Stomach (tissue), 9 donors: ENCODE results near the gene PLCG1. TPM values are rescaled to one million over a fixed set of nuclear protein-coding genes. Genes with fewer than 3 reads are reported as not detected.

ENCODE experiments used
- DNase-seq, 2 donors: peaks; one replicate each; pipeline versions ENCODE4 v3.0.0 to v3.0.0-alpha.2; 2013 to 2019
- H3K27ac ChIP-seq, 5 donors: fragments of 200-600 bp in 4 of 5; sonication (generic) in 4 of 5; one replicate each; pipeline ENCODE4 v1.5.1; 2013 to 2019; ENCODE audit warnings: mild to moderate bottlenecking in 1 of 5, moderate library complexity in 1 of 5
- H3K27me3 ChIP-seq, 3 donors: fragments of 200-600 bp; sonication (generic); one replicate each; pipeline ENCODE4 v1.5.1; 2017 to 2019; ENCODE audit warnings: mixed run types in 1 of 3
- H3K36me3 ChIP-seq, 4 donors: fragments of 200-600 bp; sonication (generic); 1 replicate in 3 of 4; 2 replicates in 1 of 4; pipeline ENCODE4 v1.5.1; 2016 to 2019
- H3K4me1 ChIP-seq, 4 donors: fragments of 200-600 bp; sonication (generic); one replicate each; pipeline ENCODE4 v1.5.1; 2016 to 2019
- H3K4me3 ChIP-seq, 4 donors: fragments of 200-600 bp; sonication (generic) in 3 of 4; one replicate each; pipeline ENCODE4 v1.5.1; 2016 to 2019; ENCODE audit warnings: mild to moderate bottlenecking in 1 of 4
- H3K9me3 ChIP-seq, 4 donors: fragments of 200-600 bp; sonication (generic); one replicate each; pipeline ENCODE4 v1.5.1; 2016 to 2019
- CTCF ChIP-seq, 7 experiments: fragments of 450-650 bp in 4 of 7; fragments of 200-600 bp in 3 of 7; sonication (generic) in 3 of 7; IDR thresholded peaks; one replicate each; pipeline ENCODE4 v1.5.1; 2016 to 2019; ENCODE audit warnings: antibody characterized with exemption in 7 of 7, control low read depth in 2 of 7, mild to moderate bottlenecking in 1 of 7
- EP300 ChIP-seq: sonication (generic); formaldehyde crosslinking; IDR thresholded peaks from one replicate; pipeline ENCODE4 v1.6.1; 2017; ENCODE audit warnings: antibody characterized with exemption
- POLR2A ChIP-seq, 4 donors: fragments of 450-650 bp; IDR thresholded peaks; one replicate each; pipeline ENCODE4 v1.6.1; 2016; ENCODE audit warnings: antibody characterized with exemption in 4 of 4, control low read depth in 2 of 4, mild to moderate bottlenecking in 1 of 4, moderate library complexity in 1 of 4
- POLR2AphosphoS5 ChIP-seq, 3 donors: sonication (generic); formaldehyde crosslinking; IDR thresholded peaks; one replicate each; pipeline ENCODE4 v1.6.1; 2016; ENCODE audit warnings: antibody characterized with exemption in 3 of 3
- WGBS, 5 donors: extraction: QIAGEN DNeasy Blood & Tissue Kit in 3 of 5; methylation state at CpG; one replicate each; pipeline versions ENCODE4 v1.1.5 to v1.1.7; 2013 to 2018; 5-methylcytosine and 5-hydroxymethylcytosine counted together
- intact Hi-C: fragments of 100-400 bp; cut with DNase I; formaldehyde crosslinking; loops from one replicate; pipeline ENCODE4 v1.15.1; 2023; ENCODE audit warnings: low total_unique reads
- polyA plus RNA-seq, 3 donors: library from polyadenylated mRNA; stranded (reverse); fragments of 200-250 nt; gene quantifications; one replicate each; pipeline ENCODE4 v1.2.3, GENCODE V29; 2013
- small RNA-seq, 4 donors: library from RNA; depleted of rRNA; stranded (forward); fragments of <200 nt; gene quantifications; one replicate each; pipeline ENCODE3, GENCODE V24; 2016
- total RNA-seq, 5 donors: library from RNA; depleted of rRNA; stranded (reverse); fragments of >200 nt; gene quantifications; one replicate each; pipeline versions ENCODE4 v1.1.0 to v1.2.3, GENCODE V29; 2014 to 2016
- donor health status: healthy with polysubstance abuse.
- donor health status: Bipolar disorder and iron deficiency.
- donor health status: healthy.

Gene PLCG1
- total and polyA plus RNA-seq, 8 donors, result 16.3 to 576 (median 56.0) TPM

DNA sequence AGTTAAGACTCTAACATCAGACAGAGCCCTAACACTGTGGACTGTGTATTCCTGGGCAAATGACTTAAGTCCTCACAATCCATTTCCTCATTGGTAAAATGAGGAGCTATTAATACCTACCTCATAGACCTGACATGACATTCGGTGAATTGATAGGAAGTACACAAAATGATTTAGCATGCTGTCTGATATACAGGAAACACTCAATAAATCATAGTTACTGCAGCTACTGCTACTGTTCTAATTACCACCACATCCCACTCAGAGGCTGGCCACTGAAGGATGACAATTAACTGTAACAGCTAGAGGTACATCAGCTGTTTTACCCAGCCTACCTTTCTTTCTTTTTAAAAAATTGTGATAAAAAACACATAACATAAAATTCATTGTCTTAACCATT, 87.7 kb downstream of the PLCG1 start:
- no peak for DNase-seq
- H3K4me1 ChIP-seq, result peaks cover 3 to 35% (median 15%) of the 10 kb centered on the region in 4 donors
- H3K27me3 ChIP-seq, result no peaks in the 10 kb centered on the region
- intact Hi-C loops, result loop anchor here (10.0 kb wide), 1 partner anchor 50 kb away; no protein-coding TSS in a partner anchor
- no peaks in the 10 kb centered on the region for H3K9me3 ChIP-seq
- H3K4me3 ChIP-seq, result no peak overlapping the region
- no peak for TF ChIP-seq EP300
- TF ChIP-seq POLR2A (IDR thresholded peaks at IDR 0.05), result no peak
- TF ChIP-seq POLR2AphosphoS5 (IDR thresholded peaks at IDR 0.05), result no peak
- TF ChIP-seq CTCF (IDR thresholded peaks at IDR 0.05), result no peak
- H3K36me3 ChIP-seq, result no peaks in the 10 kb centered on the region
- WGBS, 5 donors, result 75 to 86% (median 80%) methylated on average over 1 of the region's 1 CpG
- no peak overlapping the region for H3K27ac ChIP-seq

DNA sequence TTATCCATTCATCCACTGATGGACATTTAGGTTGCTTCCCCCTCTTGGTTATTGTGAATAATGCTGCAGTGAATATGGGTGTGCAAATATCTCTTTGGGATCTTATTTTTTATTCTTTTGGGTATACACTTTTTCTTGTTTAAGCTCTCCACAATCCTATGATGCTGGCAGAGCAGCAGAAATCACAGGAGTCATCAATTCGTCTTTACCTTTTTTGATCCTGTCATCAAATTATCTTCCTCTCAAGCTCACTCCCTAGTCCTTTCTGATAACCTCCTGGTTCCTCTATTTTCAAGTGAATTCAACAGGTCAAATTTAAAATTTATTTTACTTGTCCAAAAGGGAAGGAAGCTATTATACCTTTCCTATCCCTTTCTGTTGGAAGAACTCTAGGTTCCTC, 89.1 kb downstream of the PLCG1 start:
- intact Hi-C loops, result loop anchor here (10.0 kb wide), 1 partner anchor 52 kb away; no protein-coding TSS in a partner anchor
- 90 to 93% (median 93%) methylated on average over 1 of the region's 1 CpG for WGBS, 5 donors
- no peak for DNase-seq

More for the DNA sequence above, 89.1 kb downstream of the PLCG1 start:
- TF ChIP-seq POLR2AphosphoS5 (IDR thresholded peaks at IDR 0.05), result no peak
- TF ChIP-seq CTCF (IDR thresholded peaks at IDR 0.05), result no peak
- no peak for TF ChIP-seq POLR2A (IDR thresholded peaks at IDR 0.05)
- no peak for TF ChIP-seq EP300
- no peaks in the 10 kb centered on the region for H3K27me3 ChIP-seq
- H3K36me3 ChIP-seq, result no peaks in the 10 kb centered on the region
- H3K4me1 ChIP-seq, result peaks cover 3 to 32% (median 17%) of the 10 kb centered on the region in 4 donors
- no peak overlapping the region for H3K4me3 ChIP-seq
- H3K27ac ChIP-seq, result no peak overlapping the region
- H3K9me3 ChIP-seq, result no peaks in the 10 kb centered on the region

Small RNA genes within 50 kb of the gene (small RNA-seq; reads per million reads assigned to genes)
- gene AL022394.1, result 0 reads per million in 4 donors
- 0 to 0.46 (median 0) reads per million in 4 donors for gene MIR6871

Other genes starting within 250 kb of the PLCG1 start
- gene TOP1, start 108.7 kb upstream of the PLCG1 start, total RNA-seq, result 10 to 100 TPM; 14.8 to 46.2 (median 19.6) TPM
- gene TOP1, start 108.7 kb upstream of the PLCG1 start, polyA plus RNA-seq, result 10 to 100 TPM; 18.0 to 24.0 (median 23.8) TPM
- 10 to 100 TPM; 15.1 to 59.3 (median 31.5) TPM for gene ZHX3, start 180.2 kb downstream of the PLCG1 start, total RNA-seq
- 1 to 10 TPM; 6.6 to 8.6 (median 7.7) TPM for gene ZHX3, start 180.2 kb downstream of the PLCG1 start, polyA plus RNA-seq
- 100 to 1,000 TPM in 2 of 5 donors, 10 to 100 TPM in 2, 1 to 10 TPM in 1; 8.6 to 289 (median 44.6) TPM for gene LPIN3, start 203.3 kb downstream of the PLCG1 start, total RNA-seq
- gene LPIN3, start 203.3 kb downstream of the PLCG1 start, polyA plus RNA-seq, result 10 to 100 TPM in 1 of 3 donors, 1 to 10 TPM in 2; 5.7 to 28.8 (median 9.2) TPM
- 1 to 10 TPM; 1.4 to 4.0 (median 2.9) TPM for gene EMILIN3, start 229.3 kb downstream of the PLCG1 start, total RNA-seq
- gene EMILIN3, start 229.3 kb downstream of the PLCG1 start, polyA plus RNA-seq, result under 1 TPM in 2 of 3 donors, not detected in 1; 0.37 to 0.90 TPM